DMS 273 (cell line): Measurements from ENCODE around the gene AOPEP.
"Not testable (repeated sequence)": the region's sequence is repeated elsewhere in the genome, so short reads cannot be mapped to it uniquely, and the experiment has no call there.

Experiments
- DNase-seq: peaks from one replicate; lab custom pipeline; 2025; ENCODE audit not compliant: unreplicated experiment; lab: John Stamatoyannopoulos, UW

The AOPEP gene

GRCh38 chr9:94928691-94929368, 202.3 kb downstream of the AOPEP start:
- DNase-seq = peak; percentile 15

- no peak for DNase-seq
Observed at GRCh38 chr9:94929369-94929756, 202.9 kb downstream of the AOPEP start.

GRCh38 chr9:94931036-94931633, 204.6 kb downstream of the AOPEP start:
- DNase-seq = no peak

GRCh38 chr9:94931740-94932139, 205.2 kb downstream of the AOPEP start:
- DNase-seq = no peak

GRCh38 chr9:94932652-94933510, 206.4 kb downstream of the AOPEP start:
- DNase-seq = no peak

GRCh38 chr9:94933511-94933828, 207.0 kb downstream of the AOPEP start:
- no peak for DNase-seq

GRCh38 chr9:94934816-94935328, 208.4 kb downstream of the AOPEP start:
- DNase-seq = no peak

- no peak for DNase-seq
Observed at GRCh38 chr9:94935396-94935795, 208.9 kb downstream of the AOPEP start.

- no peak for DNase-seq
Observed at GRCh38 chr9:94936419-94936818, 209.9 kb downstream of the AOPEP start.

GRCh38 chr9:94937214-94937903, 210.9 kb downstream of the AOPEP start:
- DNase-seq = peak; percentile 72

GRCh38 chr9:94938384-94938783, 211.9 kb downstream of the AOPEP start:
- DNase-seq = no peak

- not testable (repeated sequence) for DNase-seq
Observed at GRCh38 chr9:94940296-94940695, 213.8 kb downstream of the AOPEP start.

GRCh38 chr9:94941211-94941875, 214.8 kb downstream of the AOPEP start:
- DNase-seq = no peak

GRCh38 chr9:94944626-94945025, 218.1 kb downstream of the AOPEP start:
- DNase-seq = no peak

- peak; percentile 91 for DNase-seq
Observed at GRCh38 chr9:94945197-94946144, 219.0 kb downstream of the AOPEP start.

GRCh38 chr9:94946256-94946655, 219.8 kb downstream of the AOPEP start:
- DNase-seq = no peak

GRCh38 chr9:94948567-94949235, 222.2 kb downstream of the AOPEP start:
- DNase-seq = no peak

- DNase-seq = no peak
Observed at GRCh38 chr9:94949370-94949769, 222.9 kb downstream of the AOPEP start.

GRCh38 chr9:94950040-94950578, 223.6 kb downstream of the AOPEP start:
- no peak for DNase-seq
